Esophagus muscularis mucosa (tissue), 3 donors: Measurements from ENCODE around the gene POMT1.
"Not testable (repeated sequence)": the region's sequence is repeated elsewhere in the genome, so short reads cannot be mapped to it uniquely, and the experiment has no call there.

Source experiments
- POLR2A ChIP-seq: fragments of 450-650 bp; IDR thresholded peaks from one replicate; pipeline ENCODE4 v1.6.1; 2017; ENCODE audit warnings: antibody characterized with exemption, moderate library complexity, mild to moderate bottlenecking, low read depth
- POLR2AphosphoS5 ChIP-seq, 2 donors: sonication (generic); formaldehyde crosslinking; IDR thresholded peaks; one replicate each; pipeline ENCODE4 v1.6.1; 2017; ENCODE audit warnings: antibody characterized with exemption in 2 of 2
- TF ChIP-seq, protein P1 (sequence below), 3 experiments: fragments of 200-600 bp in 2 of 3; fragments of 450-650 bp in 1 of 3; sonication (generic) in 2 of 3; IDR thresholded peaks; one replicate each; pipeline ENCODE4 v1.5.1; 2017 to 2019; ENCODE audit warnings: antibody characterized with exemption in 3 of 3, mild to moderate bottlenecking in 2 of 3, moderate library complexity in 1 of 3

DNA sequence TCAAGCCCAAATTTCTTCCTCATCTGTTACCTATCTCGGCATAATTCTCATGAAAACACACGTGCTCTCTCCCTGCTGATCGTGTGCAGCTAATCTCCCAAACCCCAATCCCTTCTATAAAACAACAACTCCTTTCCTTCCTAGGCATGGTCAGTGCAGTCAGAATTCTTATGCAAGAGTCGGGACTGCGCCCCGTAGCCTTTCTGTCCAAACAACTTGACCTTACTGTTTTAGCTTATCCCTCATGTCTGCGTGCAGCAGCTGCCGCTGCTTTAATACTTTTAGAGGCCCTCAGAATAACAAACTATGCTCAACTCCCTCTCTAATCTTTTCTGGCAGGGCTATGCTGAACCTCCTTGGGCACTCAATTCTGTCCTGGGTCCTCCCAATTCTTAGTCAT is 47.7 kb downstream of the POMT1 start:
- TF ChIP-seq POLR2AphosphoS5 (IDR thresholded peaks at IDR 0.05); POLR2A: not testable (repeated sequence)
- TF ChIP-seq, protein P1, sequence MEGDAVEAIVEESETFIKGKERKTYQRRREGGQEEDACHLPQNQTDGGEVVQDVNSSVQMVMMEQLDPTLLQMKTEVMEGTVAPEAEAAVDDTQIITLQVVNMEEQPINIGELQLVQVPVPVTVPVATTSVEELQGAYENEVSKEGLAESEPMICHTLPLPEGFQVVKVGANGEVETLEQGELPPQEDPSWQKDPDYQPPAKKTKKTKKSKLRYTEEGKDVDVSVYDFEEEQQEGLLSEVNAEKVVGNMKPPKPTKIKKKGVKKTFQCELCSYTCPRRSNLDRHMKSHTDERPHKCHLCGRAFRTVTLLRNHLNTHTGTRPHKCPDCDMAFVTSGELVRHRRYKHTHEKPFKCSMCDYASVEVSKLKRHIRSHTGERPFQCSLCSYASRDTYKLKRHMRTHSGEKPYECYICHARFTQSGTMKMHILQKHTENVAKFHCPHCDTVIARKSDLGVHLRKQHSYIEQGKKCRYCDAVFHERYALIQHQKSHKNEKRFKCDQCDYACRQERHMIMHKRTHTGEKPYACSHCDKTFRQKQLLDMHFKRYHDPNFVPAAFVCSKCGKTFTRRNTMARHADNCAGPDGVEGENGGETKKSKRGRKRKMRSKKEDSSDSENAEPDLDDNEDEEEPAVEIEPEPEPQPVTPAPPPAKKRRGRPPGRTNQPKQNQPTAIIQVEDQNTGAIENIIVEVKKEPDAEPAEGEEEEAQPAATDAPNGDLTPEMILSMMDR (IDR thresholded peaks at IDR 0.05), result not testable (repeated sequence)
